Urinary bladder (tissue), 4 donors: Measurements from ENCODE around the gene ACAD9. TPM values are rescaled to one million over a fixed set of nuclear protein-coding genes. Genes with fewer than 3 reads are reported as not detected.
"Not testable (repeated sequence)": the region's sequence is repeated elsewhere in the genome, so short reads cannot be mapped to it uniquely, and the experiment has no call there.

Source experiments
- DNase-seq: peaks from one replicate; pipeline ENCODE4 v3.0.0-alpha.2; 2015; ENCODE audit errors: extremely low spot score
- H3K27ac ChIP-seq: one replicate; pipeline ENCODE4 v1.5.1; 2013; ENCODE audit warnings: low read depth, mild to moderate bottlenecking, moderate library complexity
- H3K36me3 ChIP-seq: one replicate; pipeline ENCODE4 v1.6.1; 2013; ENCODE audit warnings: mild to moderate bottlenecking, moderate library complexity; ENCODE audit not compliant: insufficient read depth
- H3K4me1 ChIP-seq: one replicate; pipeline ENCODE4 v1.6.1; 2013; ENCODE audit warnings: mild to moderate bottlenecking, moderate library complexity; ENCODE audit not compliant: insufficient read depth
- H3K4me3 ChIP-seq: one replicate; pipeline ENCODE4 v1.5.1; 2013; ENCODE audit warnings: low read depth, low read length
- WGBS: extraction: QIAGEN DNeasy Blood & Tissue Kit; methylation state at CpG from one replicate; pipeline ENCODE4 v1.1.7; 2013; 5-methylcytosine and 5-hydroxymethylcytosine counted together
- polyA plus RNA-seq: library from polyadenylated mRNA; stranded (reverse); fragments of 200-250 nt; gene quantifications from one replicate; pipeline ENCODE4 v1.2.3, GENCODE V29; 2013
- total RNA-seq: library from RNA; depleted of rRNA; stranded (reverse); fragments of >200 nt; gene quantifications from one replicate; pipeline ENCODE4 v1.2.3, GENCODE V29; 2014
- donor health status: healthy with polysubstance abuse.
- donor health status: healthy.

ACAD9 gene
- total and polyA plus RNA-seq, 2 donors: 26.4 to 33.1 TPM

GRCh38 chr3:128919988-128920387 is 40.6 kb downstream of the ACAD9 start:
- no peak overlapping the region for H3K27ac ChIP-seq
- no peak overlapping the region for H3K4me3 ChIP-seq
- no peaks in the 10 kb centered on the region for H3K36me3 ChIP-seq
- DNase-seq: no peak
- H3K4me1 ChIP-seq: no peaks in the 10 kb centered on the region
- WGBS: 96% methylated on average over 1 of the region's 1 CpG

- no peak overlapping the region for H3K4me3 ChIP-seq
- DNase-seq: no peak
- WGBS: 82% methylated on average over 10 of the region's 10 CpGs
- H3K36me3 ChIP-seq: no peaks in the 10 kb centered on the region
- no peak overlapping the region for H3K27ac ChIP-seq
- no peaks in the 10 kb centered on the region for H3K4me1 ChIP-seq
Observed at GRCh38 chr3:128922804-128923459, 43.5 kb downstream of the ACAD9 start.

- no peak for DNase-seq
- no peak overlapping the region for H3K27ac ChIP-seq
- no peaks in the 10 kb centered on the region for H3K36me3 ChIP-seq
- WGBS: 60% methylated on average over 2 of the region's 2 CpGs
- no peak overlapping the region for H3K4me3 ChIP-seq
- H3K4me1 ChIP-seq: no peaks in the 10 kb centered on the region
Observed at GRCh38 chr3:128923576-128923975, 44.2 kb downstream of the ACAD9 start.

GRCh38 chr3:128923986-128924385 is 44.6 kb downstream of the ACAD9 start:
- 97% methylated on average over 6 of the region's 6 CpGs for WGBS
- not testable (repeated sequence) for H3K27ac ChIP-seq, H3K36me3 ChIP-seq, H3K4me1 ChIP-seq, DNase-seq, H3K4me3 ChIP-seq

GRCh38 chr3:128929364-128929763 is 49.9 kb downstream of the ACAD9 start:
- WGBS: 91% methylated on average over 3 of the region's 3 CpGs
- no peaks in the 10 kb centered on the region for H3K36me3 ChIP-seq
- H3K4me3 ChIP-seq: no peak overlapping the region
- no peak overlapping the region for H3K27ac ChIP-seq
- H3K4me1 ChIP-seq: no peaks in the 10 kb centered on the region
- DNase-seq: no peak

GRCh38 chr3:128931046-128931445 is 51.6 kb downstream of the ACAD9 start:
- Histone ChIP-seq H3K36me3 (no peaks in the 10 kb centered on the region), H3K27ac (no peak overlapping the region), H3K4me1 (no peaks in the 10 kb centered on the region), H3K4me3 (no peak overlapping the region)
- DNase-seq: no peak
- 90% methylated on average over 10 of the region's 10 CpGs for WGBS

- H3K36me3 ChIP-seq: no peaks in the 10 kb centered on the region
- DNase-seq: no peak
- no peak overlapping the region for H3K27ac ChIP-seq
- no peaks in the 10 kb centered on the region for H3K4me1 ChIP-seq
- H3K4me3 ChIP-seq: no peak overlapping the region
- 82% methylated on average over 12 of the region's 12 CpGs for WGBS
Observed at GRCh38 chr3:128932516-128933212, 53.2 kb downstream of the ACAD9 start.

- WGBS: 74% methylated on average over 9 of the region's 9 CpGs
- no peak overlapping the region for H3K27ac ChIP-seq
- no peaks in the 10 kb centered on the region for H3K36me3 ChIP-seq
- H3K4me1 ChIP-seq: no peaks in the 10 kb centered on the region
- no peak for DNase-seq
- no peak overlapping the region for H3K4me3 ChIP-seq
Observed at GRCh38 chr3:128933213-128933921, 53.9 kb downstream of the ACAD9 start.

GRCh38 chr3:128933922-128934253 is 54.5 kb downstream of the ACAD9 start:
- DNase-seq: no peak

GRCh38 chr3:128935922-128936321 is 56.5 kb downstream of the ACAD9 start:
- DNase-seq: no peak
- Histone ChIP-seq H3K36me3 (no peaks in the 10 kb centered on the region), H3K4me3 (no peak overlapping the region), H3K27ac (no peak overlapping the region), H3K4me1 (no peaks in the 10 kb centered on the region)
- 87% methylated on average over 2 of the region's 2 CpGs for WGBS

More at GRCh38 chr3:128933922-128934253, 54.5 kb downstream of the ACAD9 start:
- no peak overlapping the region for H3K4me3 ChIP-seq
- no peaks in the 10 kb centered on the region for H3K36me3 ChIP-seq
- no peak overlapping the region for H3K27ac ChIP-seq
- 87% methylated on average over 2 of the region's 2 CpGs for WGBS
- H3K4me1 ChIP-seq: no peaks in the 10 kb centered on the region

- Histone ChIP-seq H3K36me3 (no peaks in the 10 kb centered on the region), H3K4me1 (no peaks in the 10 kb centered on the region), H3K4me3 (no peak overlapping the region), H3K27ac (no peak overlapping the region)
- WGBS: 53% methylated on average over 4 of the region's 4 CpGs
- DNase-seq: no peak
Observed at GRCh38 chr3:128936341-128936740, 56.9 kb downstream of the ACAD9 start.

- Histone ChIP-seq H3K36me3 (no peaks in the 10 kb centered on the region), H3K27ac (no peak overlapping the region), H3K4me3 (no peak overlapping the region), H3K4me1 (no peaks in the 10 kb centered on the region)
- WGBS: 93% methylated on average over 1 of the region's 1 CpG
- DNase-seq: no peak
Observed at GRCh38 chr3:128940252-128940651, 60.8 kb downstream of the ACAD9 start.

GRCh38 chr3:128942161-128942952 is 62.9 kb downstream of the ACAD9 start:
- no peak for DNase-seq
- WGBS: 86% methylated on average over 15 of the region's 15 CpGs
- Histone ChIP-seq H3K36me3 (no peaks in the 10 kb centered on the region), H3K4me3 (no peak overlapping the region), H3K27ac (no peak overlapping the region), H3K4me1 (no peaks in the 10 kb centered on the region)
